ENCODE results near the gene PSMB10. TPM values are rescaled to one million over a fixed set of nuclear protein-coding genes. Genes with fewer than 3 reads are reported as not detected.
A peak's percentile ranks its signal among the peaks of the same experiment; 100 is the strongest.

PSMB10 gene
- total and polyA plus RNA-seq, 2 donors (not counting 1 experiment from before 2014, with no cell fraction given) = 18.1 to 66.9 TPM

DNA sequence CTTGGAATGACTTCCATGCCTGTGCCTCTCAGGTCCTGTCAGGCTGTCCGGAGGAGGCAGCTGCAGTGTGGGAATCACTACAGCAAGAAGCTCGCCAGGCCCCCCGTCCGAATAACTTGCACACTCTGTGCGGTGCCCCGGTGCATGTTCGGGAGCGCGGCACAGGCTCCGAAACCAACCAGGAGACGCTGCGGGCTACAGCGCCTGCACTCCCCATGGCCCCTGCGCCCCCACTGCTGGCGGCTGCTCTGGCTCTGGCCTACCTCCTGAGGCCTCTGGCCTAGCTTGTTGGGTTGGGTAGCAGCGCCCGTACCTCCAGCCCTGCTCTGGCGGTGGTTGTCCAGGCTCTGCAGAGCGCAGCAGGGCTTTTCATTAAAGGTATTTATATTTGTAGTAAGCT, 50.7 kb downstream of the PSMB10 start:
- H3K27me3 ChIP-seq (ENCODE audit: control insufficient read depth, insufficient read depth, low read length) = no peaks in the 10 kb centered on the region
- no peak for DNase-seq (ENCODE audit: low read depth in 2 of 2)
- no peak for TF ChIP-seq EZH2 (IDR thresholded peaks at IDR 0.05; ENCODE audit: low read length, missing control alignments)
- TF ChIP-seq, protein P1, sequence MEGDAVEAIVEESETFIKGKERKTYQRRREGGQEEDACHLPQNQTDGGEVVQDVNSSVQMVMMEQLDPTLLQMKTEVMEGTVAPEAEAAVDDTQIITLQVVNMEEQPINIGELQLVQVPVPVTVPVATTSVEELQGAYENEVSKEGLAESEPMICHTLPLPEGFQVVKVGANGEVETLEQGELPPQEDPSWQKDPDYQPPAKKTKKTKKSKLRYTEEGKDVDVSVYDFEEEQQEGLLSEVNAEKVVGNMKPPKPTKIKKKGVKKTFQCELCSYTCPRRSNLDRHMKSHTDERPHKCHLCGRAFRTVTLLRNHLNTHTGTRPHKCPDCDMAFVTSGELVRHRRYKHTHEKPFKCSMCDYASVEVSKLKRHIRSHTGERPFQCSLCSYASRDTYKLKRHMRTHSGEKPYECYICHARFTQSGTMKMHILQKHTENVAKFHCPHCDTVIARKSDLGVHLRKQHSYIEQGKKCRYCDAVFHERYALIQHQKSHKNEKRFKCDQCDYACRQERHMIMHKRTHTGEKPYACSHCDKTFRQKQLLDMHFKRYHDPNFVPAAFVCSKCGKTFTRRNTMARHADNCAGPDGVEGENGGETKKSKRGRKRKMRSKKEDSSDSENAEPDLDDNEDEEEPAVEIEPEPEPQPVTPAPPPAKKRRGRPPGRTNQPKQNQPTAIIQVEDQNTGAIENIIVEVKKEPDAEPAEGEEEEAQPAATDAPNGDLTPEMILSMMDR (conservative IDR thresholded peaks at IDR 0.05 in 1 of 2, IDR thresholded peaks at IDR 0.05 in 1 of 2; ENCODE audit: low read depth in 1 of 2, low read length in 2 of 2) = no peak
- H3K27ac ChIP-seq (ENCODE audit: insufficient read depth, low read length) = no peak overlapping the region
- no peak overlapping the region for H3K9ac ChIP-seq (ENCODE audit: insufficient read depth, low read length)
- H4K20me1 ChIP-seq (ENCODE audit: control insufficient read depth, extremely low read depth, insufficient read depth, low read length) = peaks cover 4% of the 10 kb centered on the region
- H3K4me3 ChIP-seq (replicated peaks in 1 of 4; ENCODE audit: control extremely low read depth in 1 of 4, insufficient read depth in 1 of 4, low read depth in 3 of 4, low read length in 4 of 4) = no peak overlapping the region
- H3K4me2 ChIP-seq (ENCODE audit: extremely low read depth, insufficient read depth, low read length) = no peak overlapping the region
- peaks cover 23% of the 10 kb centered on the region for H3K36me3 ChIP-seq (ENCODE audit: control insufficient read depth, insufficient read depth, low read length)
- H3K4me1 ChIP-seq (ENCODE audit: control insufficient read depth, extremely low read depth, insufficient read depth, low read length) = peaks cover 6% of the 10 kb centered on the region
- no peak overlapping the region for H2AFZ ChIP-seq (ENCODE audit: low read length)
- H3K79me2 ChIP-seq (ENCODE audit: control insufficient read depth, insufficient read depth, low read length) = no peaks in the 10 kb centered on the region
- no peaks in the 10 kb centered on the region for H3K9me3 ChIP-seq (ENCODE audit: control insufficient read depth, insufficient read depth, low read depth, low read length)

DNA sequence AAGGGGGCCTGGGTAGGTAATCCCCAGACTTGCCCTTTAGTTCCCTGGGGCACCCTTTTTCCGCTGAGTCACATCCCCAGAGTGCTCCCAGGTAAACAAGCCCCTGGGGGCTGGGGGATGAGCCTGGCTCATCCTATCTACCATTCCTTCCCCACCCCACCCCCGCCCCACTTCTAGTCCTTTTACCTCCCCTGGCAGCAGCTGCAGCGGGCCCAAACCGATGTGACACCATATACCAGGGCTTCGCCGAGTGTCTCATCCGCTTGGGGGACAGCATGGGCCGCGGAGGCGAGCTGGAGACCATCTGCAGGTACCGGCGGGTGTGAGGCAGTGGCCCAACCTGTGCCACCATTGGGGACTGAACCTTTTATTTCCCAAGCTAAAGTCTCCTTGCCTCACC, 51.1 kb downstream of the PSMB10 start:
- Histone ChIP-seq H3K9me3 (ENCODE audit: control insufficient read depth, insufficient read depth, low read depth, low read length) (no peaks in the 10 kb centered on the region), H4K20me1 (ENCODE audit: control insufficient read depth, extremely low read depth, insufficient read depth, low read length) (peaks cover 4% of the 10 kb centered on the region), H3K36me3 (ENCODE audit: control insufficient read depth, insufficient read depth, low read length) (peaks cover 28% of the 10 kb centered on the region), H3K4me2 (ENCODE audit: extremely low read depth, insufficient read depth, low read length) (no peak overlapping the region), H3K27me3 (ENCODE audit: control insufficient read depth, insufficient read depth, low read length) (no peaks in the 10 kb centered on the region), H3K27ac (ENCODE audit: insufficient read depth, low read length) (no peak overlapping the region), H3K4me3 (replicated peaks in 1 of 4; ENCODE audit: control extremely low read depth in 1 of 4, insufficient read depth in 1 of 4, low read depth in 3 of 4, low read length in 4 of 4) (no peak overlapping the region), H3K4me1 (ENCODE audit: control insufficient read depth, extremely low read depth, insufficient read depth, low read length) (peaks cover 6% of the 10 kb centered on the region), H3K9ac (ENCODE audit: insufficient read depth, low read length) (no peak overlapping the region), H3K79me2 (ENCODE audit: control insufficient read depth, insufficient read depth, low read length) (no peaks in the 10 kb centered on the region), H2AFZ (ENCODE audit: low read length) (no peak overlapping the region)
- no peak for DNase-seq (ENCODE audit: low read depth in 2 of 2)
- TF ChIP-seq, protein P1 (conservative IDR thresholded peaks at IDR 0.05 in 1 of 2, IDR thresholded peaks at IDR 0.05 in 1 of 2; ENCODE audit: low read depth in 1 of 2, low read length in 2 of 2) = no peak
- no peak for TF ChIP-seq EZH2 (IDR thresholded peaks at IDR 0.05; ENCODE audit: low read length, missing control alignments)

DNA sequence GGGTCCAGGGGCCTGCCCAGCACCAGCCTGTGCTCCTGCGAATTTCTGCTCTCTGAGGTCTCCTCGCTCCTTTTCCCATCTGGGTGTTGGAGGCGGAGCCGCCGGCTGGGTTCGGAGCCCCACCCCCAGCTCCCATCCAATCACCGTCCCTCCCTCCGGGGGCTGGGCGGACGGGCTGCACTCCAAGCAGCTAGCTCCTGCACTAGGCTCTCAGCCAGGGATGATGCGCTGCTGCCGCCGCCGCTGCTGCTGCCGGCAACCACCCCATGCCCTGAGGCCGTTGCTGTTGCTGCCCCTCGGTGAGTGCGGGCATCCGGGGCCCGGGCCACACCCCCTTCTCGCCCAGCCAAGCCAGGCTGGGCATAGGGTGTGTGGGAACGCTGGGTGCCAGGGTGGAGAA, 52.0 kb downstream of the PSMB10 start, which contains the start of gene NRN1L:
Gene NRN1L (plus strand): TSS at position 202 of the 400 bp plus-strand sequence. CDS start 19 bp downstream, at position 221.
- no peak within 1 kb of the TSS for H3K9ac ChIP-seq (ENCODE audit: insufficient read depth, low read length)
- H3K79me2 ChIP-seq (ENCODE audit: control insufficient read depth, insufficient read depth, low read length) = no peaks in the 10 kb centered on the region
- H3K4me2 ChIP-seq (ENCODE audit: extremely low read depth, insufficient read depth, low read length) = peak within 1 kb of the TSS; percentile 1
- peaks cover 4% of the 10 kb centered on the region for H4K20me1 ChIP-seq (ENCODE audit: control insufficient read depth, extremely low read depth, insufficient read depth, low read length)
- no peak within 1 kb of the TSS for H3K27ac ChIP-seq (ENCODE audit: insufficient read depth, low read length)
- no peak within 1 kb of the TSS for H2AFZ ChIP-seq (ENCODE audit: low read length)
- peaks cover 35% of the 10 kb centered on the region for H3K36me3 ChIP-seq (ENCODE audit: control insufficient read depth, insufficient read depth, low read length)
- no peak within 1 kb of the TSS for H3K4me3 ChIP-seq (replicated peaks in 1 of 4; ENCODE audit: control extremely low read depth in 1 of 4, insufficient read depth in 1 of 4, low read depth in 3 of 4, low read length in 4 of 4)
- TF ChIP-seq, protein P1 (conservative IDR thresholded peaks at IDR 0.05 in 1 of 2, IDR thresholded peaks at IDR 0.05 in 1 of 2; ENCODE audit: low read depth in 1 of 2, low read length in 2 of 2) = no peak
- TF ChIP-seq EZH2 (IDR thresholded peaks at IDR 0.05; ENCODE audit: low read length, missing control alignments) = no peak
- peak; percentile 84 to 91 for DNase-seq (ENCODE audit: low read depth in 2 of 2)
- H3K4me1 ChIP-seq (ENCODE audit: control insufficient read depth, extremely low read depth, insufficient read depth, low read length) = peaks cover 6% of the 10 kb centered on the region
- H3K27me3 ChIP-seq (ENCODE audit: control insufficient read depth, insufficient read depth, low read length) = no peaks in the 10 kb centered on the region
- no peaks in the 10 kb centered on the region for H3K9me3 ChIP-seq (ENCODE audit: control insufficient read depth, insufficient read depth, low read depth, low read length)

Other genes with a start within 250 kb of the PSMB10 start
- gene GFOD2, start 217.5 kb downstream of the PSMB10 start, total RNA-seq = 12.8 and 15.2 TPM in 2 replicates
- 9.2 and 10.0 TPM in 2 replicates for gene GFOD2, start 217.5 kb downstream of the PSMB10 start, polyA plus RNA-seq
- gene RANBP10, start 130.3 kb downstream of the PSMB10 start, total RNA-seq = 3.9 and 4.6 TPM in 2 replicates
- 7.1 and 8.9 TPM in 2 replicates for gene RANBP10, start 130.3 kb downstream of the PSMB10 start, polyA plus RNA-seq
- gene TSNAXIP1, start 130.0 kb downstream of the PSMB10 start, total RNA-seq = 1.2 and 1.5 TPM in 2 replicates
- 0.30 and 0.45 TPM in 2 replicates for gene TSNAXIP1, start 130.0 kb downstream of the PSMB10 start, polyA plus RNA-seq
- 37.7 and 42.9 TPM in 2 replicates for gene THAP11, start 94.5 kb downstream of the PSMB10 start, total RNA-seq
- 15.8 and 16.0 TPM in 2 replicates for gene THAP11, start 94.5 kb downstream of the PSMB10 start, polyA plus RNA-seq
- 127 TPM in 2 replicates for gene NUTF2, start 89.9 kb downstream of the PSMB10 start, total RNA-seq
- gene NUTF2, start 89.9 kb downstream of the PSMB10 start, polyA plus RNA-seq = 310 and 410 TPM in 2 replicates
- gene CENPT, start 89.2 kb downstream of the PSMB10 start, total RNA-seq = 15.4 and 23.1 TPM in 2 replicates
- gene CENPT, start 89.2 kb downstream of the PSMB10 start, polyA plus RNA-seq = 30.2 and 40.2 TPM in 2 replicates
- 38.0 and 49.4 TPM in 2 replicates for gene EDC4, start 63.8 kb downstream of the PSMB10 start, total RNA-seq
- gene EDC4, start 63.8 kb downstream of the PSMB10 start, polyA plus RNA-seq = 27.4 and 35.0 TPM in 2 replicates
- gene NRN1L, start 52.0 kb downstream of the PSMB10 start, total RNA-seq = 0.17 TPM in 1 of 2 replicates, not detected in the other
- 0.09 and 0.10 TPM in 2 replicates for gene NRN1L, start 52.0 kb downstream of the PSMB10 start, polyA plus RNA-seq
- 11.8 and 13.4 TPM in 2 replicates for gene PSKH1, start 43.6 kb downstream of the PSMB10 start, total RNA-seq
- gene PSKH1, start 43.6 kb downstream of the PSMB10 start, polyA plus RNA-seq = 14.2 and 15.4 TPM in 2 replicates
- 0.26 and 0.33 TPM in 2 replicates for gene CTRL, start 5.0 kb downstream of the PSMB10 start, total RNA-seq
- 0.14 and 0.53 TPM in 2 replicates for gene CTRL, start 5.0 kb downstream of the PSMB10 start, polyA plus RNA-seq
- 3.3 and 6.4 TPM in 2 replicates for gene LCAT, start 7.3 kb upstream of the PSMB10 start, total RNA-seq
- gene LCAT, start 7.3 kb upstream of the PSMB10 start, polyA plus RNA-seq = 4.5 and 5.8 TPM in 2 replicates
- gene SLC12A4, start 31.8 kb upstream of the PSMB10 start, total RNA-seq = 60.4 and 120 TPM in 2 replicates
- 41.4 and 42.2 TPM in 2 replicates for gene SLC12A4, start 31.8 kb upstream of the PSMB10 start, polyA plus RNA-seq
- not detected in 2 replicates for gene DPEP3, start 43.6 kb upstream of the PSMB10 start, total RNA-seq
- not detected in 2 replicates for gene DPEP3, start 43.6 kb upstream of the PSMB10 start, polyA plus RNA-seq
- not detected in 2 replicates for gene DPEP2, start 62.6 kb upstream of the PSMB10 start, total RNA-seq
- gene DPEP2, start 62.6 kb upstream of the PSMB10 start, polyA plus RNA-seq = not detected in 2 replicates
- gene DPEP2NB, start 79.1 kb upstream of the PSMB10 start, total RNA-seq = not detected in 2 replicates
- gene DPEP2NB, start 79.1 kb upstream of the PSMB10 start, polyA plus RNA-seq = not detected in 2 replicates
- 10.7 and 12.3 TPM in 2 replicates for gene DDX28, start 86.4 kb upstream of the PSMB10 start, total RNA-seq
- gene DDX28, start 86.4 kb upstream of the PSMB10 start, polyA plus RNA-seq = 5.3 and 8.6 TPM in 2 replicates
- 12.3 and 16.8 TPM in 2 replicates for gene DUS2, start 86.4 kb upstream of the PSMB10 start, total RNA-seq
- 10.2 and 15.5 TPM in 2 replicates for gene DUS2, start 86.4 kb upstream of the PSMB10 start, polyA plus RNA-seq
- 10.6 and 11.0 TPM in 2 replicates for gene NFATC3, start 148.5 kb upstream of the PSMB10 start, total RNA-seq
- 9.6 and 10.1 TPM in 2 replicates for gene NFATC3, start 148.5 kb upstream of the PSMB10 start, polyA plus RNA-seq

Data from fibroblast of lung (primary cell).